ENCODE results near the gene TRPV5.

TRPV5 gene

DNA sequence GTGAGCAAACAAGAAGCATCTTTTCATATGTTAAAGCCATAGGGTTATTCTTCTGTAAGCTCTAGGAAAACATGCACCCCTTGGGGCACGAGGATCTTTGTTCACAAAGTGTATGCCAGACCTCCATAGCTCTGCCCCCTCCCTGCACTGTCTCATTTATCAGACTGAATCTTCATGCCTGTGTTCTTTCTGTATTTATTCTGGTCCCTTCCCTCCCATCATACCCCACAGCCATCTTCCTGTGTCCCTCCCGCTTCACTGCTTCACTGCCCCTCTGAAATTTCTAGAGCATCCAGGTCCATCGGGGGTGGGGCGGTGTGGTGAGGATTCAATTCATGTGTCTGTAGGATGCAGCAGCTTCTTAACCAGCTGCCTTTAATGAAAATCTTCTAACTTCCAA lies 71.2 kb downstream of the TRPV5 start:
- TF ChIP-seq, protein P1, sequence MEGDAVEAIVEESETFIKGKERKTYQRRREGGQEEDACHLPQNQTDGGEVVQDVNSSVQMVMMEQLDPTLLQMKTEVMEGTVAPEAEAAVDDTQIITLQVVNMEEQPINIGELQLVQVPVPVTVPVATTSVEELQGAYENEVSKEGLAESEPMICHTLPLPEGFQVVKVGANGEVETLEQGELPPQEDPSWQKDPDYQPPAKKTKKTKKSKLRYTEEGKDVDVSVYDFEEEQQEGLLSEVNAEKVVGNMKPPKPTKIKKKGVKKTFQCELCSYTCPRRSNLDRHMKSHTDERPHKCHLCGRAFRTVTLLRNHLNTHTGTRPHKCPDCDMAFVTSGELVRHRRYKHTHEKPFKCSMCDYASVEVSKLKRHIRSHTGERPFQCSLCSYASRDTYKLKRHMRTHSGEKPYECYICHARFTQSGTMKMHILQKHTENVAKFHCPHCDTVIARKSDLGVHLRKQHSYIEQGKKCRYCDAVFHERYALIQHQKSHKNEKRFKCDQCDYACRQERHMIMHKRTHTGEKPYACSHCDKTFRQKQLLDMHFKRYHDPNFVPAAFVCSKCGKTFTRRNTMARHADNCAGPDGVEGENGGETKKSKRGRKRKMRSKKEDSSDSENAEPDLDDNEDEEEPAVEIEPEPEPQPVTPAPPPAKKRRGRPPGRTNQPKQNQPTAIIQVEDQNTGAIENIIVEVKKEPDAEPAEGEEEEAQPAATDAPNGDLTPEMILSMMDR (conservative IDR thresholded peaks at IDR 0.05; ENCODE audit: control insufficient read depth, insufficient read depth, low read depth, low read length): no peak
- DNase-seq (ENCODE audit: low read depth): no peak

DNA sequence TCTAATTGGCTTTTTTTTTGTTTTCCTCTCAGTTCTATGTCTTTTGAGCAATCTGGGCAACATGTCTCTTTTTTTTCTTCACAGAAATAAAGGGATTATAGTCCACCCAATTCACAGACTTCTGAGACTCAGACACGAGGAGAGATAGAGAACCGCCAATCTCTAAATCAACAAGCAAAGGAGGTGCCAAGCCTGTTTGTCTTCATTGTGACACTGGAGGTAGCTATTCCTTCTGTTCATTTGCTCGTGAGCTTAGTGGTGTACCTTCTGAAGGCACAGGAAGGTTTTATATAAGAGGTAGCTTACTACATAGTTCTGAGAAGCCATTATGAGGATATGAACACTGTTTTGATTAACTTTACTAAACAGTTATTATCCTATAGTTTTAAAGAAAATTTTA lies 72.6 kb downstream of the TRPV5 start:
- DNase-seq (ENCODE audit: low read depth): no peak
- no peak overlapping the region for H3K4me3 ChIP-seq (ENCODE audit: control insufficient read depth, low read depth, low read length)
- TF ChIP-seq, protein P1 (conservative IDR thresholded peaks at IDR 0.05; ENCODE audit: control insufficient read depth, insufficient read depth, low read depth, low read length): no peak

More for the DNA sequence above, 71.2 kb downstream of the TRPV5 start:
- H3K4me3 ChIP-seq (ENCODE audit: control insufficient read depth, low read depth, low read length): no peak overlapping the region

DNA sequence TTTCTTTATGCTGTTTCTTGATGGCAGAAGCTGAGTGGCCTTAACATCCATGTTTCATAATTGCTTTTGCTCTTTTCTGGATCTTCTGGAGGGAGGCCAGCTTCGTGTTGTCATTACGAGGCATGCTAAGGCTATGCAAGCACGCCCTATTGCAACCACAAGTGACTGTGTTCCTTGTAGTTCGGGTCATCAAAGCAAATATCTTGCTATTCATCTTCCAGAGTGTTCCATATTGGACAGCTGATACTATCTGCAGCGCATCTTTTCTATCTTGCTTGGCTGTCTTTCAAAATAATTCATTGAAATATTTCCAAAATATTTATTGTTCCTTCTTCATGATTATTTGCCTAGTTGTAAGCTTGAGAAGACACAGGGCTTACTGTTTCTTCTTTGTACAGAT lies 73.7 kb downstream of the TRPV5 start:
- H3K4me3 ChIP-seq (ENCODE audit: control insufficient read depth, low read depth, low read length): no peak overlapping the region
- TF ChIP-seq, protein P1 (conservative IDR thresholded peaks at IDR 0.05; ENCODE audit: control insufficient read depth, insufficient read depth, low read depth, low read length): no peak
- peak; percentile 86 for DNase-seq (ENCODE audit: low read depth)

DNA sequence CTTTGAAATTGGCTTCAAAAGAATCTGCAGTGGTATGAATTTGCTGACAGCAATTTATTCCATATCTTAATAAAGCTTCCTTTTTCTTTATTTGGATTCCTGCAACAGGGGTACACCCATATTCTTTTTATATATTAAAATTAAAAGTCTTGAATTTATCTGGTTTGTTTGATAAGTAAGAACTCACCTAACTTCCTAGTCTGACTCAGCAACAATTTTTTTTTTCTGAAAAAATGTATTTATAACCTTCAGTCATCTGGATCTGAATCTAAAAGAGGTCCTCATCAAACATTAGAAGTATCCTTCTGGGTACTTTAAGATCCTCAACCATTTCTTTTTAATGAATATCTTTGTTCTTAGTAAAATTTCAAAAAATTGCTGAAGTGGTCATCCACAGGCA lies 74.1 kb downstream of the TRPV5 start:
- DNase-seq (ENCODE audit: low read depth): no peak
- H3K4me3 ChIP-seq (ENCODE audit: control insufficient read depth, low read depth, low read length): no peak overlapping the region
- TF ChIP-seq, protein P1 (conservative IDR thresholded peaks at IDR 0.05; ENCODE audit: control insufficient read depth, insufficient read depth, low read depth, low read length): no peak
